Liver (tissue), 9 donors: ENCODE measurements around the gene TCF7L1. TPM values are rescaled to one million over a fixed set of nuclear protein-coding genes. Genes with fewer than 3 reads are reported as not detected.

Experiments used
- DNase-seq: peaks from one replicate; pipeline ENCODE4 v3.0.0-alpha.2; 2017; ENCODE audit warnings: low spot score
- H3K27ac ChIP-seq, 2 donors: one replicate each; pipeline ENCODE4 v1.7.0; 2013; ENCODE audit warnings: inconsistent platforms in 2 of 2, low read length in 2 of 2, control low read depth in 1 of 2, low read depth in 1 of 2, mild to moderate bottlenecking in 1 of 2
- H3K27me3 ChIP-seq, 4 donors: one replicate each; pipeline versions ENCODE4 v1.6.1 to v1.7.0; 2013; ENCODE audit warnings: low read length in 3 of 4, inconsistent platforms in 1 of 4, mild to moderate bottlenecking in 1 of 4, moderate library complexity in 1 of 4; ENCODE audit not compliant: control insufficient read depth in 4 of 4, insufficient read depth in 4 of 4
- H3K36me3 ChIP-seq, 4 donors: one replicate each; pipeline versions ENCODE4 v1.6.1 to v1.7.0; 2013; ENCODE audit warnings: low read length in 3 of 4, mild to moderate bottlenecking in 3 of 4, low read depth in 1 of 4, moderate library complexity in 1 of 4; ENCODE audit not compliant: control insufficient read depth in 4 of 4, insufficient read depth in 3 of 4
- H3K4me1 ChIP-seq, 4 donors: one replicate each; pipeline versions ENCODE4 v1.6.1 to v1.7.0; 2013; ENCODE audit warnings: low read length in 3 of 4, mild to moderate bottlenecking in 3 of 4, moderate library complexity in 1 of 4; ENCODE audit not compliant: control insufficient read depth in 4 of 4, insufficient read depth in 4 of 4
- H3K4me3 ChIP-seq, 3 donors: one replicate each; pipeline versions ENCODE4 v1.6.1 to v1.7.0; 2013; ENCODE audit warnings: low read length in 3 of 3, control low read depth in 1 of 3, low read depth in 1 of 3, mild to moderate bottlenecking in 1 of 3
- H3K9ac ChIP-seq, 2 donors: one replicate each; pipeline ENCODE4 v1.7.0; 2013; ENCODE audit warnings: low read length in 2 of 2, mild to moderate bottlenecking in 2 of 2, moderate library complexity in 2 of 2, control low read depth in 1 of 2, low read depth in 1 of 2
- H3K9me3 ChIP-seq, 4 donors: one replicate each; pipeline versions ENCODE4 v1.6.1 to v1.7.0; 2013; ENCODE audit warnings: low read length in 3 of 4; ENCODE audit not compliant: control insufficient read depth in 4 of 4
- EGR1 ChIP-seq, 2 donors: IDR thresholded peaks; 2 replicates each; pipeline ENCODE4 v1.6.1; 2016 to 2018; ENCODE audit warnings: antibody characterized with exemption in 2 of 2, low read depth in 2 of 2
- FOXA1 ChIP-seq: IDR thresholded peaks from 2 replicates; pipeline ENCODE4 v1.6.1; 2016; ENCODE audit warnings: antibody characterized with exemption
- GABPA ChIP-seq, 2 donors: IDR thresholded peaks in 1 of 2; conservative IDR thresholded peaks in 1 of 2; 2 replicates each; pipeline ENCODE4 v1.6.1; 2016; ENCODE audit warnings: antibody characterized with exemption in 2 of 2, mild to moderate bottlenecking in 1 of 2, moderate library complexity in 1 of 2
- HNF4A ChIP-seq, 2 donors: conservative IDR thresholded peaks; 2 replicates each; pipeline ENCODE4 v1.6.1; 2016; ENCODE audit warnings: antibody characterized with exemption in 2 of 2, mild to moderate bottlenecking in 2 of 2
- HNF4G ChIP-seq: IDR thresholded peaks from 2 replicates; pipeline ENCODE4 v1.6.1; 2016; ENCODE audit warnings: antibody characterized with exemption
- JUND ChIP-seq, 2 donors: IDR thresholded peaks; 2 replicates each; pipeline ENCODE4 v1.6.1; 2016; ENCODE audit warnings: antibody characterized with exemption in 2 of 2
- NR2F2 ChIP-seq: IDR thresholded peaks from 2 replicates; pipeline ENCODE4 v1.6.1; 2016; ENCODE audit warnings: antibody characterized with exemption
- RAD21 ChIP-seq, 2 donors: IDR thresholded peaks; 2 replicates each; pipeline ENCODE4 v1.6.1; 2016; ENCODE audit warnings: antibody characterized with exemption in 2 of 2, mild to moderate bottlenecking in 2 of 2
- RXRA ChIP-seq, 2 donors: IDR thresholded peaks; 2 replicates each; pipeline ENCODE4 v1.6.1; 2017 to 2018; ENCODE audit warnings: antibody characterized with exemption in 2 of 2, mild to moderate bottlenecking in 1 of 2
- SP1 ChIP-seq: IDR thresholded peaks from 2 replicates; pipeline ENCODE4 v1.6.1; 2018; ENCODE audit warnings: antibody characterized with exemption, mild to moderate bottlenecking
- TAF1 ChIP-seq: conservative IDR thresholded peaks from 2 replicates; pipeline ENCODE4 v1.6.1; 2016; ENCODE audit warnings: antibody characterized with exemption, mild to moderate bottlenecking
- ZBTB33 ChIP-seq: IDR thresholded peaks from 2 replicates; pipeline ENCODE4 v1.6.1; 2016; ENCODE audit warnings: antibody characterized with exemption
- WGBS: extraction: QIAGEN DNeasy Blood & Tissue Kit; methylation state at CpG from one replicate; pipeline ENCODE4 v1.1.7; 2013; 5-methylcytosine and 5-hydroxymethylcytosine counted together
- polyA plus RNA-seq, 2 donors: library from polyadenylated mRNA; stranded (reverse) in 1 of 2; unstranded in 1 of 2; fragments of 200-250 nt in 1 of 2; fragments of >200 nt in 1 of 2; fragmentation: Nextera tagmentation in 1 of 2; extraction: Ambion mirVana in 1 of 2; gene quantifications; one replicate each; pipeline versions ENCODE4 v1.2.1 to v1.2.3, GENCODE V29; 2013 to 2015
- total RNA-seq, 2 donors: library from RNA; depleted of rRNA; stranded (reverse); fragments of >200 nt; gene quantifications; one replicate each; pipeline ENCODE4 v1.2.3, GENCODE V29; 2014
- TF ChIP-seq, protein P1 (sequence below): fragments of 150-350 bp; IDR thresholded peaks from 2 replicates; pipeline ENCODE4 v1.5.1; 2017; ENCODE audit warnings: improper control_type of control experiment, low read depth, low read length; ENCODE audit not compliant: missing input control
- TF ChIP-seq, protein P2 (sequence below): IDR thresholded peaks from 2 replicates; pipeline ENCODE4 v1.6.1; 2016; ENCODE audit warnings: antibody characterized with exemption
- donor health status: healthy.
- donor health status: healthy.
- donor health status: healthy.
- donor health status: healthy.
- donor health status: healthy.

The TCF7L1 gene
- total and polyA plus RNA-seq, 4 donors, result 1.6 to 6.0 (median 4.8) TPM

GRCh38 chr2:85132397-85132796, 795 bp upstream of the TCF7L1 start:
- H3K36me3 ChIP-seq, result no peaks in the 10 kb centered on the region
- H3K4me1 ChIP-seq, result peaks cover 2 to 19% (median 8%) of the 10 kb centered on the region in 4 donors
- TF ChIP-seq, protein P1, sequence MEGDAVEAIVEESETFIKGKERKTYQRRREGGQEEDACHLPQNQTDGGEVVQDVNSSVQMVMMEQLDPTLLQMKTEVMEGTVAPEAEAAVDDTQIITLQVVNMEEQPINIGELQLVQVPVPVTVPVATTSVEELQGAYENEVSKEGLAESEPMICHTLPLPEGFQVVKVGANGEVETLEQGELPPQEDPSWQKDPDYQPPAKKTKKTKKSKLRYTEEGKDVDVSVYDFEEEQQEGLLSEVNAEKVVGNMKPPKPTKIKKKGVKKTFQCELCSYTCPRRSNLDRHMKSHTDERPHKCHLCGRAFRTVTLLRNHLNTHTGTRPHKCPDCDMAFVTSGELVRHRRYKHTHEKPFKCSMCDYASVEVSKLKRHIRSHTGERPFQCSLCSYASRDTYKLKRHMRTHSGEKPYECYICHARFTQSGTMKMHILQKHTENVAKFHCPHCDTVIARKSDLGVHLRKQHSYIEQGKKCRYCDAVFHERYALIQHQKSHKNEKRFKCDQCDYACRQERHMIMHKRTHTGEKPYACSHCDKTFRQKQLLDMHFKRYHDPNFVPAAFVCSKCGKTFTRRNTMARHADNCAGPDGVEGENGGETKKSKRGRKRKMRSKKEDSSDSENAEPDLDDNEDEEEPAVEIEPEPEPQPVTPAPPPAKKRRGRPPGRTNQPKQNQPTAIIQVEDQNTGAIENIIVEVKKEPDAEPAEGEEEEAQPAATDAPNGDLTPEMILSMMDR, result no peak
- TF ChIP-seq NR2F2 (no peak), TAF1 (no peak), RXRA (IDR thresholded peaks at IDR 0.05) (no peak), EGR1 (IDR thresholded peaks at IDR 0.05; ENCODE audit: low read depth in 2 of 2) (no peak), ZBTB33 (no peak), HNF4G (no peak)
- peak overlapping the region in 1 of 2 donors; percentile 61 for H3K27ac ChIP-seq
- peak overlapping the region in 2 of 3 donors; percentile 73 to 89 for H3K4me3 ChIP-seq
- H3K9ac ChIP-seq, result no peak overlapping the region
- WGBS, result 48% methylated on average over 14 of the region's 14 CpGs
- H3K27me3 ChIP-seq, result no peaks in the 10 kb centered on the region
- no peaks in the 10 kb centered on the region for H3K9me3 ChIP-seq
- no peak for DNase-seq

- TF ChIP-seq JUND (IDR thresholded peaks at IDR 0.05), result no peak
- no peak for TF ChIP-seq ZBTB33
- TF ChIP-seq RXRA (IDR thresholded peaks at IDR 0.05), result no peak
- TF ChIP-seq TAF1, result no peak
- TF ChIP-seq RAD21 (IDR thresholded peaks at IDR 0.05), result no peak
- TF ChIP-seq GABPA (IDR thresholded peaks at IDR 0.05 in 1 of 2, conservative IDR thresholded peaks at IDR 0.05 in 1 of 2), result no peak
- no peak for TF ChIP-seq SP1
- TF ChIP-seq, protein P1, result no peak
- no peak for TF ChIP-seq NR2F2
- no peak for TF ChIP-seq HNF4A (conservative IDR thresholded peaks at IDR 0.05)
- TF ChIP-seq FOXA1, result no peak
- TF ChIP-seq, protein P2, sequence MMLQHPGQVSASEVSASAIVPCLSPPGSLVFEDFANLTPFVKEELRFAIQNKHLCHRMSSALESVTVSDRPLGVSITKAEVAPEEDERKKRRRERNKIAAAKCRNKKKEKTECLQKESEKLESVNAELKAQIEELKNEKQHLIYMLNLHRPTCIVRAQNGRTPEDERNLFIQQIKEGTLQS, result no peak
- Histone ChIP-seq H3K27me3 (no peaks in the 10 kb centered on the region), H3K36me3 (no peaks in the 10 kb centered on the region), H3K27ac (peak overlapping the region; percentile 49 to 73), H3K4me3 (peak overlapping the region; percentile 70 to 89 (median 78)), H3K9ac (no peak overlapping the region), H3K9me3 (no peaks in the 10 kb centered on the region), H3K4me1 (peaks cover 2 to 19% (median 8%) of the 10 kb centered on the region in 4 donors)
- DNase-seq, result peak; percentile 44
- WGBS, result 1% methylated on average over 57 of the region's 57 CpGs
Measured at GRCh38 chr2:85133751-85134254, 611 bp downstream of the TCF7L1 start.
